NCI-H524 treated with DMSO at 0.1 percent for 48 hours (cell line): ENCODE data around the gene HTR4.
A peak's percentile ranks its signal among the peaks of the same experiment; 100 is the strongest.
"Not testable (repeated sequence)": the region's sequence is repeated elsewhere in the genome, so short reads cannot be mapped to it uniquely, and the experiment has no call there.

ENCODE experiments used
- DNase-seq: peaks from one replicate; lab custom pipeline; 2025; lab: John Stamatoyannopoulos, UW

HTR4 gene

DNA sequence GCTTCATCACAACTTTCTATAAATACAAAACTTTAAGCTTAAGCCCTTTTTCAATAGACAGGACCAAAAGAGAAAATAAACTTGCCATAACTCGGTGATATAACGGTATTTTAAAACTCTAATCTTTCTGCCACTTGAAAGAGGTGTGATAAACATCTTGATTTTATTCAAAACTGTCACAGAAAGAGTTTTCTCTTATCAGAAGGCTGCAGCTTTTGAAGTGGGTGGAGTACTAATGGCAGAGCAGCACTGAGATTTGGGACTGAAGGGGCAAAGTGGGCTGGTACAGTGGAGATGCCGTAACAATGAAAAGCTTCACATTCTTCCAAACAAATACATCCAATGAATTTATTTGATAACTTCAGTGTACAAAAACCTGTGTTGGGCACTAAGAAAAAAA is 178.0 kb downstream of the HTR4 start:
- no peak for DNase-seq

DNA sequence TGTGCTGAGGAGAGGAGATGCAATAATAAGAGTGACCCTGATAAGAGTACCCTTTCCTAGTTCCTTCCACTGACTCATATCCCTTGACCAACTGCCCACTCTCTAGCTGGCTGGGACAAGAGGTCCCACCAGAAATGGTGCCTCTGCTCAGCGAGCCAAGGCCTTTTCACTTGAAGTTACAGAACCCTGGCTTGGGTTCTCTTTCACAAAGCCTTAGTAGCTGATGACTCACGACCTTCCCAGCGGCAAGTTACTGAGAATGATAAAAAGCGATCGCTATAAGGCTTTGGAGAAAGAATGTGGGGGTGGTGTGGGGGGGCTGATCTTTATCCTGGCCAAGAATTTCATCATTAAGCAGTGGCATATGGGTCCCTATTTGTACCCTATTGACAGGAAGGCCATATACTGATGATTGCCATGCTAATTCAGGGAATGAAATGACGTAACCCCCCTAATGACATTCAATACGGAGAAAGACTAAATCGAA is 180.3 kb downstream of the HTR4 start:
- DNase-seq, result no peak

DNA sequence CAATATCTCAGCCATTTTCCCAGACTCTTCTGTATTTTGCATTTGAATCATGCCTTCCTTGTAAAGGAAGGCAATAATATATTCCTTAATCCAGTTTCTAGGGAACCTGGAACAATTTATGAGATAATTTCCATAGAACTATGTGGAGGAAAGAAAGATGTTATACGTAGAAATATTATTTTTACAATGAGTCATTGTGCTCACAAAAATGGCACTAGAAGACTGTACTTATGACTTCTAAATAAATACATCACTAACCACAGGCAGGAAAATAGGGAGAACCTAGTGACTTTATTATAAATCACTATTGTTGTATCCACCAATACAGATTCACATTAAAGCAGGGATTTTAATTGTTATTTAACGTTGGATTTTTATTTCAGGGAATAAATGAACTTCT is 182.9 kb downstream of the HTR4 start:
- no peak for DNase-seq

DNA sequence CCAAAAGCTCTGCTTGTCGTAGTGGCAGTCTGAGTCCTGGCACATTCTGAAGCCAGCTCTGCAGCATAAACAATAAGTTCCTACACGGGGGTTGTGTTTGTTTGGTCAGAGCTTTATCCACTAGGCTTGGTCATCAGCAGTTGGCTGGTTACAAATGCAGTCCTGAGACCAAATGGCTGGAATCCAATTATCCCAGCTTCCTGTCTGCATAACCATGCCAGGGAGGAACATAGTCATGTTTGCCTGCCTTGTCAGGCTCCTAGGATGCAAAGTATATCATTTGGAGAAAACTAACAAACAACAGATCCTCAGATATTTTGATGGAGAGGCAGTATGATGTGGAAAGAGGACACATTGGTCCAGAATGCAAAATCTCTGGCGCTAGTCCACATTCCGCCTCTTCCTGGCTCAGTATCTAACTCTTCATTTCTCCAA is 184.8 kb downstream of the HTR4 start:
- DNase-seq, result no peak

DNA sequence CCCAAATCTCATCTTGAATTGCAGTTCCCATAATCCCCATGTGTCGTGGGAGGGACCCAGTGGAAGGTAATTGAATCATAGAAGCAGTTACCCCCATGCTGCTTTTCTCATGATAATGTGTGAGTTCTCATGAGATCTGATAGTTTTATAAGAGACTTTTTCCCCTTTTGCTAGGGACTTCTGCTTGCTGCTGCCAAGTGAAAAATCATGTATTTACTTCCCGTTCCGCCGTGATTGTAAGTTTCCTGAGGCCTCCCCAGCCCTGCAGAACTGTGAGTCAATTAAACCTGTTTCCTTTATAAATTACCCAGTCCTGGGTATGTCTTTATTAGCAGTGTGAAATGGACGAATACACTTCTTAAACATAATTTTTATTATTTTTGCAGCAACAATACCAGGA is 185.6 kb downstream of the HTR4 start:
- DNase-seq, result not testable (repeated sequence)

DNA sequence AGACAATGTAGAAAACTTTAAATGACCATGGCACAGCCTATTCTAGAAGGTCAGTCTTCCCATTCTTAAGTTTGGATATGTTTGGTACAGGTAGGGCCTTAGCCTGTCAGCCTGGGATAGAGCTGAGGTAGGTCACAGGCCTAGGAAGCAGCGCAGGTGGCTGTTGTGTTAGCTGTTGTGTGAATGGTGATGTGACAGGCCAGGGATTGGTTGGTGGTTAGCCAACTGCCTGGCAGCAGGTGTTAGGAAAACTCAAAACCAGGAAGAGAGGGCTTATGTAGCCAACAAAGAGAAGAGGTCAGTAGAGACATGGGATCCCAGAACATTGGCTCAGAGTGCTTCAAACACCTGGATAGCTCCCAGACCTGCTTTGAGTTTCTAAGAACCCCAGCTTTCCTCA is 186.4 kb downstream of the HTR4 start:
- DNase-seq, result no peak

DNA sequence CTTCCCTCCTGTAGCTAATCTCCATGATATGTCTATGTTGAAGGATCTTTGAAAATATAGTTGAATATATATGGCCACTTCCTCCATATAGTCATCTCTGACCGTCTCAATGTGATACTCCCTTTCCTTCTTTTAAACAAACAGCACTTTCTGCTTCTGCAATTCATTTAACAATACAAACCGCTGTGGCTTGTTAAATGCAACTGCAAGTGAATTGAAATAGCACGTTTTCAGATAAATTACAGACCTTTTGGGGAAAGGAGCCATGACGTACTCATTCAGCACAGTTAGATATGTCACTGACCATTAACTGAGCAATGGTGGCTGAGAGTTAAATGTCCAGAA is 188.1 kb downstream of the HTR4 start:
- no peak for DNase-seq

DNA sequence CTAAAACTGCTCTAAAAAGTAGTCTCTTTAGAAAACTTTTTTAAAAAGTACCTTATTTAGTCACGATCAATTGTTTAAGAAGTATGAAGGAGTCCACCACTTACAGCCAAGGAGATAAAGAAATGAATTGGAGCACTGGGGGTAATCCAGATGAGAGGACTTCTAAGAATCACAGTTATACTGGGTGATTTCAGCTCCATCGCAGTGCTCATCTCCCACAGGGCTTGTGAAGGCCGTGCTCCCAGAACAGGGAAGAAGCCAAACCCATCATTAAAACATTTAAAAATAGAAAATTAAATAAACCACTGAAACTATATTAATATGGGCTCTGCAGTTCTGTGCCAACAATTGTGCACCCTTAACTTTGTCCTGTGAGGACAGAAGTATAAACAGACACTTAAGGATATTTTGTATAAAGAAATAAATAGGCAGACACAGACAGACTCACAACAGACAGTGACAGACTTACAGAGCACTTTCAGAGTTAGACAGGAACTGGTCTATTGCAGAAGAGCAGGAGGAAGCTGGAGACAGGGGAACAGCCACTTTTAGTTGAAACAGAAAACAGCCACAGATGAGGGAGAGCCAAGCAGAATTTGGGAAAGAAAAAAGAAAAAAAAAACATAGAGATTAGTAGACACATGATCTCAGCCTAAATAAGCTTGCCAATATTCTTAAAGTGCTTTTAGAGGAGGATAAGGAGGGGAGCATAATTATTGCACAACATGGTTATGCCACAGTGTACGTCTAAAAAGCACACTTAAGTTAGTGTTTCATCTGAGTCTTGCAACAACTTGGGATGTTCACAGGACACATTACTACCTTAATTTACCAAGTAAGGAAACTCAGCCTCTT is 188.7 kb downstream of the HTR4 start:
- DNase-seq, result no peak

DNA sequence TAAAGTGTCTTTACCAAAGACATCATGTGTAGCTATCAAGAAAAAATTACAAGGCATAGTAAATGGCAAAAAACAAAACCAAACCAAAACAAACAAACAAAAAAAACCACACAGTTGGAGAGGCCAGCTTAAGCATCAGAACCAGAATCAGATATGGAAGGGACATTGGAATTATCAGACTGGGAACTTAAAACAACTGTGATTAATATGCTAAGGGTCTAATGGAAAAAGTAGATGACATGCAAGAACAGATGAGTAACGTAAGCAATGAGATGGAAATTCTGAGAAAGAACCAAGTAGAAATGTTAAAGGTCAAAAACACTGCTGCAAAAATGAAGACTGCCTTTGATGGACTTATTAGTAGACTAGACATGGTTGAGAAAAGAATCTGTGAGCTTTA is 194.7 kb downstream of the HTR4 start:
- DNase-seq, result no peak

DNA sequence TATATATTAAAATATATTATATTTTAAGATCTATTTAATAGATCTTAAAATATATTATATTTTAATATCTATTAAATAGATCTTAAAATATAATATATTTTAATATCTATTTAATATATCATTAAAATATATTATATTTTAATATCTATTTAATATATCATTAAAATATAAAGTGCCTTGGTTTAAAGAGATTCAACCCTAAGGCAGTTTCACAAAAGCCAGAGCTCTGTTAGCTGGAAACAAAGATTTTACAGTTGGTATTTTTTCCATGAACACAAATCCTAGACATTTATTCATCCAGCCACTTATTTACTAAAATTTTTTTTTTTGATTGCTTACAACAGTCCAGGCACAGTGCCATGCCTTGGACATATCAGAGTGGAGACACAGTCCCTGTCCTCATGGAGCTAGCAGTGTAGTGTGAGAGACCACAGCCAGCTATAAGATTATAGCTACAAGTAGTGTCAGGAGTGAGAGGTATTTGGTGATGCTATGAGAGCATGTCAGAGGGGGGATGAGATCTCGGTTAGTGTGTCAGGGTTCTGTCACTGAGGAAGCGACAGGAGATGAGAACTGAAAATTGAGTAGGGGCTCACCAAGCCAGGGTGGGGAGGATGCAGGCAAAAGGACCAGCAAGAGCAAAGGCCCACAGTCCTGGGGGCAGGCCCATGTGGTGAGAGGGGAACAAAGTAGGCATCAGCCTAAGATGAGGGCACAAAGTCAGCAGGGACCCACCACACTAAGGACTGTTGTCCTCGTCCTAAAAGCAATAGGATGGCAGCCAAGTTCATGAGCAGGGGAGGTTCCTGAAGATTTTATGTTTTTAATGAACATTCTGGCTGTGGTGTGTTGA is 196.1 kb downstream of the HTR4 start:
- no peak for DNase-seq

DNA sequence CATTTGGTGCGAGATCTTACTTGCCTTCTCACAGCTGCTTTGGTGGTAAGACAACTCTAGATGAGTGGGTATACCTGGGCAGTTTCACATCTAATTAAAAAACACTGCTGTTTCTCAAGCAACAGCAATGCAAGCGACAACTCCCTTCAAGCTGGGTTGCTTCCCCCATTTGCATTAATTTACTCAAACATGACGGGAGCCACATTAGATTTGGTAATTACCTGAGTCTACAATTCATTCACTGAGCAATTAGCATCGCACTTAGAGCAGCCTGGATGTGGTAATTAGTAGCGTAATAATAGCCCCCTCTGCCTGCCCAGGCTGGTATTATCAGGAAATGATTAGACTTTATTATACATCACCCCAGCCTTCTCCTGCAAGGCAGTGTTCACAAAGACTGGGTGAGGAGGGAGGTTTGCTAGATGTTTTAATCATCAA is 197.1 kb downstream of the HTR4 start:
- peak; percentile 10 for DNase-seq

DNA sequence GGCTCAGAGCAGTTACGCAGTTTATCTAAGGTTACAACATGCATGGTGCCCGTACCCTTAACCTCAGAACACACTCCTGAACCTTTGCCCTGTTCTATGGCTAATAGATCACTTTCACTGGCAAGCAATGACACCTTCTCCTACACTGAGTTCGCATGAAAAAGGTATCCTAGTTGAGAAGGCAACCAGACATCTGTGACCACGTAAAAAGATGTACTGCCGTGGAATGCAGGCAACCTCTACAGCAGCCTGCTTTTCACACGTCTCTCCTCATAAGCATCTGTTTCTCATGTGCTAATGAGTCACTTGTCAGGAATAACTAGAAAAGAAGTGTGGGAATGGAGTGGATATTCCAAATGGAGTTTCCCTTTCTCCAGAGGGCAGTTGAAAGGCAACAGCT is 199.1 kb downstream of the HTR4 start:
- DNase-seq, result no peak

DNA sequence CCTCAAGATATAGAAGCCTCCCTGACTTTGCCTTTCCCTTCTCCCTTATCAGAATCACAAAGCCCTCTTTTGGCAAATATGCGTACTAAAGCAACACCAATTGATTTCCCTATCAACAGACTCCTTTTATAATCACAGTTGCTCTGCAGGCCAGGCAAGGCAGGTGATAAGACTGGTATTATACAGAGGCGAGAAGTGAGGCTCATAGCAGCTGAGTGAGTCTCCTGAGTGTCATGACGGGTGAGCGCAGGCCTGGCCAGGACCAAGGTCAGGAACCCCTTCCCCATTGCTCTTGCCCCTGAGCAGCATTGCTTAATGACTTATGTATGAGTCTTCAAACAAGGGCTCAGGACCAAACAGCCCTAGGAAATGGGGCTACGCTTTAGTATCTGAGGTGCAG is 199.8 kb downstream of the HTR4 start:
- DNase-seq, result no peak

DNA sequence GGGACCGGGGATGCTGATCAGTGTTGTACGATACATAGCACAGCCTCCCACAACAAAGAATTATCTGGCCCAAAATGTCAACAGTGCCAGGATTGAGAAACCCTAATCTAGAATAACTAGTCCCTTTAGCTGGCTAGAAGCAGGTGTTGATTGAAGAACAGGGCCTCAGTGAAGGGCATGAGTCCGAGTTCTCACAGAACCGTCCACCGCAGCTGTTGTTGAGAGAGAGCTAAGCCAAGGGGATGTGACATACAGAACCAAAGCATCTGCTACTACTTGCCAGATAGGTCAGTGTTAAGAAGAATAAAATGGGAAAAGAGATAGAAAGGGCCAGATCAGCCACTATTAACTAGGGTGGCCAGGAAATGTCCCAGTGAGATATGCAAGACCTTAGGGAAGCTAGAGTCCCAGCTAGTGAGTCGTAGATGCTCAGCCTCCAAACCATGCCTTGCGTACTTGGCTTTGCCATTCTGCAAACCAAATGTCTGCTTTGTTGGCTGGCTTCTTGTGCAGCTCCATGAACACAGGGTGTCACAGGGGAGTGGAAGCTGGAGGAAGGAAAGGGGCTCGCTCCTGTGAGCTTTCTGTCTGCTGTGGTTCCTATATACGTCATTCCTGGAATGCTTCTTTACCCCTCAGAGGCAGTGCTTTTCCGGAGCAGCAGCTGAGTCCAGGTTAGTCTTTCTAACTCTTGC is 201.7 kb downstream of the HTR4 start:
- no peak for DNase-seq

DNA sequence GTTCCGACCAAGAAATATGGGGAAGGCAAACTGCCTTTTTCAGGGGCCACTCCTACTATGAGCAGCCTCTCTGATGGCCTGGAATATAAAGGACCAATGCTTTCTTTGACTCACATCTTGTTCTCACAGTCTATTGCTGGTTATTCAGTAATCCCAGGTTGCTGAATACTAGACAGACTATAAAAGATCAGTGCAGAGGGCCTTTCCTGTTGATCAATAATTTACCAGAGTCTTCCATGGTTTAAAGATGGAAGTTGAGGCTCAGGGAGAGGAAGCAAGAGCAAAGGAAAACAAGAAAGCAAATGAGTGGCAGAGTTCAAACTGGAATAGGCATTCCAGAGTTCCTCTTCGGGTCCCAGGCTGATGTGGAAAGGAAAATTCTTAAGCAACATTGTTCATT is 207.7 kb downstream of the HTR4 start:
- no peak for DNase-seq

DNA sequence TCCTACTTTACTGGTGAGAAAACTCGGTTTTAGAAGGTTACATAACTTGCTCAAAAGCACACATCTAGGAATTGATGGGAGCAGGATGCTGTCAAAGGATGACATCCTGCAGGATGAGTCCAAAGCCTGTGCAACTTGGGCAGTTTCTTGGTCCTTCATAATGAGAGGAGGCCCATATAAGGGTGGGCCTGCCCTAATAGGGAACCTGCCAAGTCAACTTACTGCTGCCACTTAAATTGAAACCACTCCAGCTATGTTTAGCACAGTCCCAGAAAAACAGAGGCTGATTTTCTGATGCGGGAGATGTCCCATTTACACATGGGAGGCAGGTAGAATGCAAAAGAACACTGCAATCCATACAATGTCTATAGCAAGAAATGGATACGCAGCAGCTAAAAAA is 208.7 kb downstream of the HTR4 start:
- no peak for DNase-seq

DNA sequence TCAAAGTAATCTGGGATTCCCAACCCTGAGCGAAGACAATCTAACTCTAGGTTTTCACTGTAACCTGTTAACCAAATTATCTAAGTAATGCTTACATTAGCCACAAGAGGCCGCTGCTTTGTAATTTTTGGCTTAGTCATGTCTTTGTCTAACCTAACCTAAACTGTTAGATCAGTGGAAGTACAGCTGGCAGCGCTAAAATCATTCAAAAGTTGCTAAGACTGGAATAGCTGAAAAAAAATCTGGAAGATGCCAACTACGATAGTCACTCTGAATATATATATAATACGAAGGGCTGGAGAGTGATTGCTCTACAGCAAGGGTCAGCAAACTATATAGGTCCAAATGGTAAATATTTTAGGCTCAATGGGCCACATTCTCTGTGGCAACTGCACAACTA is 210.3 kb downstream of the HTR4 start:
- DNase-seq, result no peak

DNA sequence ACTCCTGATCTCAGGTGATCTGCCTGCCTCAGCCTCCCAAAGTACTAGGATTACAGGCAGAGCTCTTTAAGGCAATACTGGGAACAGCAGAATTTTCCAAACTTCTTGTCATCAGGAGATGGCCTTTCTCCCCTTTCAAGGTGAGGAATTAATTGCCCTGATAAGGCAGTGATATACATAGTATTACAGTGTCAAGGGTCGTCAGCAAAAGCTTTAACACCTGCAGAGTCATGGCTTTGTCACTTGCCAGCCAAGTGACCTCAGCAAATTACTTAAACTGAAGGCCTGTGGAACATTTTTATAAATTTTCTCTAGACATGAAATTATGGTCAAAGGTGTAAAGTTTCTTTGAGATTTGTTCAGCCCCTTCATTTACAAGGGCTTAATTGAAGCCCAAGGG is 211.1 kb downstream of the HTR4 start:
- no peak for DNase-seq

DNA sequence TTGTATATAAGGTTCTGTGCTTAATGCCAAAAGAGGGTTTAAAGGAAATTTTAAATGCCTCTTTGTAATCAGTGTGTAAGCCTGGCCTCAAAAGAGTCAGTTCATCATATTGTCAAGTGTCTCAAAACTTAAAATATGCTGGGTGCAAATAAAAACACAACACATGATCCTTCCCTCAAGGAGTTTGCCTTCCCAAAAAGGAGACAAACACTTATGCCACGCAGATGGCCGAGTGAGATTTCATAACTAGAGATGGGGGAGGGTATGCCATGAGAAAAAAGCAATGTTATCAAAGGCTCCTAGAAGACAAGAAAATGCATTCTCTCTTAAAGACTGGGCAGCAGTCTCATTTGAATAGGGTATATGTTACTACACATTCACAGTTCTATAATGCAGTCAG is 215.4 kb downstream of the HTR4 start:
- no peak for DNase-seq

DNA sequence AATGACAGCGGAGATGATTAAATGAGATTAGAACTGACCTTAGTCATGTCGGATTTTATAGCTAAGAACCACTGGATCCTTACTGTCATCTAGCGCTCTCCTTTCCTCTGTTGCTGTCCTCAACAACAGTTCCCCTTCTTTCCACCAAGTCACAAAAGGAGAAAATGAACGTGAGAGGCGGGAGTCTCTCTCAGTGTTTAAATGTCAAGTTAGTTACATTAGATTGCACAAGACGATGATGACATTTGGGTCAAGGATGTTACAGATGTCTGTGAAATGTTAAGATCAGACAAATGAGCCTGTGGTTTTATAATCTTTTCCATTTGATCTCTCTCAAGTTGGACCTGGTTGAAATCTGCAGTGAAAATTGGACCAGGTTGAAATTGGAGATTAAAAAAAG is 217.1 kb downstream of the HTR4 start:
- no peak for DNase-seq

DNA sequence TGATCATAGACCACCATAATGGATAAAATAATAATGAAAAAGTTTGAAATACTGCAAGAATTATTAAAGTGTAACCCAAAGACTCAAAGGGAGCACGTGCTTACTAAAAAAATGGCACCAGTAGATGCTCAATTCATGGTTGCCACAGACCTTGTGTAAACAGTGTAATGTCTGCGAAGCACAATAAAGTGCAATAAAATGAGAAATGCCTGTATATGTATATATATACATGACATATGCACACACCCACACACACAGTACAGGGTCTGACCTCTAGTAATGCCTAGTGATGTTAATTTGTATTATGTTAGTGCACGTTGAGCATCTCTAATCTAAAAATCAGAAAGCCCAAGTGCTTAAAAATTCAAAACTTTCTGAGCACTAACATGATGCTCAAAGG is 218.3 kb downstream of the HTR4 start:
- DNase-seq, result no peak

DNA sequence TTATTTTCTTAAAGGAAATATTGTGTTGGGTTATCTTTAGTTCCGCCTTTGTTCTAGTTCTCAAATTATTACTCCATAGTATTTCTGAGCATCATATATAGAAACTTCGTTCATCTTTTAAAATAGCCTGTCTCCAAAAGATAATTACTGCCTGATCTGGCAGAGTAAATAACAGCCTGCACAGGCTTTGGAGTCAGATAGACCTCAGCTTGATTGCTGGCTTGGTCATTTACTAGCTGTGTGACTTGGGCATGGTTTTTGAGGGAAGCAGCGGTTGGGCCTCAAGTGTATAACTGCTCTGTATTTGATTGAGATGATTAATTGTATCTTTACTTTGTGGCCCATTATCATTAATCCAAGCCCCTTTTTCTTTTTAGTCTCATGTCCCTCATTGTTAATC is 220.5 kb downstream of the HTR4 start:
- no peak for DNase-seq
